Head of caudate nucleus (tissue), 42 donors: ENCODE results near the gene TRAP1.

Source experiments
- DNase-seq, 42 donors: peaks; one replicate each; pipeline versions ENCODE4 v3.0.0 to v3.0.0-alpha.2; 2020 to 2021; ENCODE audit warnings: mixed read lengths in 7 of 42
- intact Hi-C: fragments of 100-400 bp; cut with DNase I; formaldehyde crosslinking; loops from one replicate; pipeline ENCODE4 v1.15.0; 2022

TRAP1 gene

DNA sequence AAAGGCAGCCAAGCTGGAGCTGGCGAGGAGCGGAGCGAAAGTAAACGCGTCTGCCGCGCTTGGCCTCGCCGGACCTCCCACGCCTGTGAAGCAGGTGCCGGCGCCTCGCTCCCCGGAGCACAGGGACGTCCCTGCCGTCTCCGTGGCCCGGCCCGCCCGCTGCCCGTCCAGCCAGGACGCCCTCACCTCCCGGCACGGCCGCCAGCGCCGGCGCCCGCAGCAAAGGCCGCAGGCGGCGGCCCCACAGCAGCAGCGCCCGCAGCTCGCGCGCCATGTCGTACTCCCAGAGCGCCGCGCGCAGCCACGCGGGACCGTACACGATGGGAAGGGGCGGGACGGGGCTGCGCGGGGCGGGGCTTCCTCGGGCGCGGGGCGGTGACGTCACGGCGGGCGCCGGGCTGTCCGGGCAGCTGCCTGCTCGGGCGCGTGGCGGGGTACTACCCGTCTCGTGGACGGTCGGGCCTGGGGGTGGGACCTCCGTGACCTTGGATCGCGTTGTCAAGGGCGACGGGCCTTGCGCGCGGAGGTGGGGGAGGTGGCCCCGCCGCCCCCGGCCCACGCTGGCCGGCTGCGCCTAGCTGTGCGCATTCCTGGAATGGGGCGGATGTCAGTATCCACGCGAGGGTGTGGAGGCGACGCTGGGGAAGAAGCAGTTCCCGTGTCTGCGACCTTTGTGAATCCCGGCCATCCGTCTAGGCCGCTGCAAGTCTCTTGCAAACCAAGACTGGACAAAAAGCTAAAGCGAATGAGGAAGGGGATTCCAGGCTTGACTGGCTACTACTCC is at the start of gene TRAP1:
TSS of gene TRAP1 (minus strand) at position 290 of the 784 bp plus-strand sequence. CDS start at position 274, 16 bp downstream.
- peak; percentile 76 to 97 (median 93) for DNase-seq
- intact Hi-C loops = no loop called here

DNA sequence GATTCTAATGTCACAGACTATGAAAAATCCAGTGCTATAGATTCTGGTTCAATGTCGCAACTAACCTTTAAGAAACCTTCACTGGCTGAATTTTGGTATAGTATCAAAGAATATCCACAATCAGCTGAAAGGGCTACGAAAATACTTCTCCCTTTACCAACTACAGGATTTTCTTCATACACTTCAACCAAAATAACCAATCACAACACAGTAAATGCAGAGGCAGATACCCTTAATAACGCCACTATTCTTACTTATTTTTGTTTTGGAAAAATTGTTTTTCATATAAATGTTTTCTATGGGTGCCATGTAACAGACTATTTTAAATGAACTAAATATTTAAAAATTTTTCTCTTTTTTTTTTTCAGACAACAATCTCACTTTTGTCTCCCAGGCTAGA is 48.9 kb upstream of the TRAP1 start:
- DNase-seq = no peak
- intact Hi-C loops = loop anchor here (10.0 kb wide), 1 partner anchor 109 kb away; no protein-coding TSS in a partner anchor

GRCh38 chr16:3764409-3764808 is 47.1 kb upstream of the TRAP1 start:
- intact Hi-C loops = loop anchor here (10.0 kb wide), 1 partner anchor 110 kb away; no protein-coding TSS in a partner anchor
- peak in 1 of 42 donors; percentile 1 for DNase-seq

DNA sequence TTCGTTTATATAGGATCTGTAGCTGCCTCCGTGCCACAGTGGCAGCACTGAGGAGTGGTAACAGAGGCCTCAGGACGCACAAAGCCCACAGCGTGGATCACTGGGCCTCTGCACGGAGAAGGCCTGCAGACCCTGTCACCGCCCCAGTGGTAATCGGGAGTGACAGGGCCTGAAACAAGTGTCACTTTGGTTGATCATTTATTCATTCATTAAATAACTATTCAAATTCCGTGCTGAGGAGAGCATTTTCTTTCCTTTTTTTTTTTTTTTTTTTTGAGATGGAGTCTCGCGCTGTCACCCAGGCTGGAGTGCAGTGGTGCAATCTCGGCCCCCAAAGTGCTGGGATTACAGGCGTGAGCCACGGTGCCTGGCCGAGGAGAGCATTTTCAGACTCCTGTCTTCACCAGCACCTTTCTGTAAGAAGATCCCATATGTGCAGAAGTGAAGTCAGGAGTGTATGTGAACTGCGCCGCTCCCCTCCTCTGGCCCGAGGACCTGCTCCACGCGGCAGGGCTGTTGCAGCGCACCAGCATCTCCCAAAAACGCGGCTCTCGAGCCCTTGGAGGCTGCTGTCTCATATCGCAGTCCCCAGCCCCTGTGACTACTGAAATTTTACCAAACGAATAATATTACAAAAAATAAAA is 44.9 kb upstream of the TRAP1 start:
- intact Hi-C loops = loop anchor here (10.0 kb wide), 1 partner anchor 113 kb away; no protein-coding TSS in a partner anchor
- peak in 11 of 42 donors; percentile 14 to 65 (median 37) for DNase-seq

- intact Hi-C loops = loop anchor here (10.0 kb wide), 1 partner anchor 113 kb away; no protein-coding TSS in a partner anchor
- DNase-seq = peak in 6 of 42 donors; percentile 20 to 59 (median 45)
Observed at GRCh38 chr16:3761375-3762106, 44.2 kb upstream of the TRAP1 start.

DNA sequence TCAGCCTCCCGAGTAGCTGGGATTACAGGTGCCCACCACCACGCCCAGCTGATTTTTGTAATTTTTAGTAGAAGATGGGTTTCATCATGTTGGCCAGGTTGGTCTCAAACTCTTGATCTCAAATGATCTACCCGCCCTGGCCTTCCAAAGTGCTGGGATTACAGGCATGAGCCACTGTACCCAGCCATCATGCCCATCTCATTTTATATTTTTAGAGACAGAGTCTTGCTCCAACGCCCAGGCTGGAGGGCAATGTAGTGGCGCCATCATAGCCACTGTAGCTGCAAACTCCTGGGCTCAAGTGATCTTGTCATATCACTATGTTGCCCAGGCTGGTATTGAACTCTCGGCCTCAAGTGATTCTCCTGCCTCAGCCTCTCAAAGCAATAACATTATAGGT is 43.2 kb upstream of the TRAP1 start:
- DNase-seq = peak in 1 of 42 donors; percentile 3
- intact Hi-C loops = loop anchor here (10.0 kb wide), 1 partner anchor 114 kb away; no protein-coding TSS in a partner anchor

- intact Hi-C loops = loop anchor here (10.0 kb wide), 1 partner anchor 115 kb away; no protein-coding TSS in a partner anchor
- DNase-seq = peak in 2 of 42 donors; percentile 27 to 37
Observed at GRCh38 chr16:3759736-3760135, 42.4 kb upstream of the TRAP1 start.

- no peak for DNase-seq
- intact Hi-C loops = no loop called here
Observed at GRCh38 chr16:3756113-3756512, 38.8 kb upstream of the TRAP1 start.

- no peak for DNase-seq
- intact Hi-C loops = no loop called here
Observed at GRCh38 chr16:3755249-3755648, 37.9 kb upstream of the TRAP1 start.

DNA sequence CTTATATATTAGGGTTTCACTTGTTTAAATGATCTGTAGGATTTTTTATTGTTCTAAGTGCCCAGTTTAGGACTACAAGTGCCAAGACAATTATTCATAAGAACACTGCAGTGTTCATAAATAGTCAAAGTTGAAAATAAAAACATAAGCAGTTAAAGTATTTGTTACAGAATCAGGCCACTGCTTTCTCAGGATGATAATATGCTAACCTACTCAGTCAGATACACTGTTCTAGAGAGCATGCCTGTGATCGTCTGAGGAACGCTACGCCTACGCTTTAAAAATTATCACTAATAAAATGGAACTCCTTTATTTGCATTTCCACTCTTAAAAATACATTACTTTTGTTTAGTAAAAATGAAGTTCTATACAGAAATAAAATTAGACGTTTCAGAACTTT is 37.4 kb upstream of the TRAP1 start:
- intact Hi-C loops = no loop called here
- no peak for DNase-seq

DNA sequence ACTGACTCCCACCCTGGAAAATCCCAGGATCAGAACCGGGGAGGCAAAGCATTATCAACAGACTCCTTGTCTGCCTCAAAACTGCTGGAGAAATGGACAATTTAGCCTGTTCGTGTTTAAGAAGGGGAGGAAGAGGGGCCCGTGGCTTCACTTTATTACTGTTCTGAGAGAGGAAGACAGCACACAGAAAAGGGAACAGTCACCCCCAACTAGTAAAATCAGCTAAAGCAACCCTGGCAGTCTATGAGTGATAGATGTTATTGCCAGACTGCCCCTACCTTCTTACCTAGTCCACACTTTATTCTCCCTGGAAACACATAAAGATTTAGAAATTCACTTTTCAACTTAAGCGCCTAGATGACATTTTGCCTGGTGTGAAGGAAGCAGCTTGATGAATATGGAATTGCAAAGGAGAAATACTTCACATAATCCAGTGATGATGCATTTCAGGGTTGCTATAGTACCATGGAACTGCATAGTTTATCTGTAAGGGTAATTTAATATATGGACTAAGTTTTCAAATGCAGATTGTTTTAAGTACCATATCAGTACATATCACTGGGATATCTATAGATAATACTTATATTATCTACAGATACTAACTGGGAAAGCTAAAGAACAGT is 36.9 kb upstream of the TRAP1 start:
- intact Hi-C loops = no loop called here
- DNase-seq = no peak

GRCh38 chr16:3752984-3753383 is 35.7 kb upstream of the TRAP1 start:
- DNase-seq = no peak
- intact Hi-C loops = no loop called here

- intact Hi-C loops = no loop called here
- peak in 1 of 42 donors; percentile 17 for DNase-seq
Observed at GRCh38 chr16:3751878-3752277, 34.6 kb upstream of the TRAP1 start.

GRCh38 chr16:3748307-3748706 is 31.0 kb upstream of the TRAP1 start:
- DNase-seq = peak in 2 of 42 donors; percentile 28 to 41
- intact Hi-C loops = no loop called here

GRCh38 chr16:3745751-3746355 is 28.5 kb upstream of the TRAP1 start:
- intact Hi-C loops = no loop called here
- peak in 3 of 42 donors; percentile 16 to 46 (median 17) for DNase-seq

DNA sequence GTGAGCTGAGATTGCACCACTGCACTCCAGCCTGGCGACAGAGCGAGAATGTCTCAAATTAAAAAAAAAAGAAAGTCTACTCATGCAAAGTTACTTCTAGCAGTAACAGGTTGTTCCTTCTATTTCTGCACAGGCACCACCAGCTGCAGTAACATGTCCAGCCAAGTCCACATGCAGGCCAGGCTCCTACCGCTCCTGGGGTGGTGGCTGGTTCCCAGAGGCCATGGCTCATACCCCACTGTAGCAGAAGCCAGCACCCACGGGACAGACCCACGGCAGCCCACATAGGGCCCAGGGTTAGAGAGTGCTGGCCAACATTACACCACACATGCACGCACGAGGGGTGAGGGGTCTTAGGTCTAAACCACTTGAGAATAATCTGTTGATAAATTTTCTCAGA is 26.7 kb upstream of the TRAP1 start:
- DNase-seq = no peak
- intact Hi-C loops = no loop called here

DNA sequence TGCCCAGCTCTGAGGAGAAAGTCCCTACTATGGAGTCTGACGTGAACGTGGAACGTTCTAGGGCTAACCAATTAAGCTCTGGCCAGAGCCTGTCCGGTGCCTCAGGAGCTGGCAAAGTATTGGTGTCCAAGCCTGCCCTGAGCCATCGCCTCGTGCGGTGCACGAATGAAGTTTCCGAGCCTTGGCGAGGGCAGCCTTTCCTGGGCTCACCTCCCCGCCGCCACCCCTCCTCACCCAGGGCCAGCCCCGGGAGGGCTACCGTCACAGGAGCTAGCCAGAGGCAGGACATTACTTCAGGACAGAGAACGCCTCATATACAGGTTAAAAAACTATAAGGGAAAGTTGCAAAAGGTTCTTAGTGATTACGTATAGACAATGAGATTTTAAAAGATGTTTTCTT is 23.6 kb upstream of the TRAP1 start:
- DNase-seq = peak in 1 of 42 donors; percentile 4
- intact Hi-C loops = no loop called here

- intact Hi-C loops = no loop called here
- DNase-seq = peak in 1 of 42 donors; percentile 1
Observed at GRCh38 chr16:3740186-3740585, 22.9 kb upstream of the TRAP1 start.

- no peak for DNase-seq
- intact Hi-C loops = no loop called here
Observed at GRCh38 chr16:3739636-3740035, 22.3 kb upstream of the TRAP1 start.
